ENCODE results near the gene DOCK3.

GRCh38 chr3:50819882-50820281 is 145.2 kb downstream of the DOCK3 start:
- TF ChIP-seq CTCF (IDR thresholded peaks at IDR 0.05): no peak
- TF ChIP-seq POLR2A (IDR thresholded peaks at IDR 0.05): no peak
- no peak for TF ChIP-seq EP300 (IDR thresholded peaks at IDR 0.05)

All from ovary (tissue), 3 donors.